ENCODE results near the gene GALNT2.
A peak's percentile ranks its signal among the peaks of the same experiment; 100 is the strongest.

The GALNT2 gene

GRCh38 chr1:230112782-230113181 lies 45.7 kb downstream of the GALNT2 start:
- DNase-seq (ENCODE audit: low read depth): no peak

GRCh38 chr1:230113235-230113592 lies 46.2 kb downstream of the GALNT2 start:
- DNase-seq (ENCODE audit: low read depth): no peak

GRCh38 chr1:230113593-230114236 lies 46.7 kb downstream of the GALNT2 start:
- DNase-seq (ENCODE audit: low read depth): no peak

- no peak for DNase-seq (ENCODE audit: low read depth)
Measured at GRCh38 chr1:230114237-230114651, 47.2 kb downstream of the GALNT2 start.

GRCh38 chr1:230117694-230118093 lies 50.7 kb downstream of the GALNT2 start:
- no peak for DNase-seq (ENCODE audit: low read depth)

GRCh38 chr1:230119340-230119739 lies 52.3 kb downstream of the GALNT2 start:
- DNase-seq (ENCODE audit: low read depth): no peak

- no peak for DNase-seq (ENCODE audit: low read depth)
Measured at GRCh38 chr1:230120289-230120920, 53.4 kb downstream of the GALNT2 start.

GRCh38 chr1:230120921-230121381 lies 53.9 kb downstream of the GALNT2 start:
- DNase-seq (ENCODE audit: low read depth): no peak

- DNase-seq (ENCODE audit: low read depth): no peak
Measured at GRCh38 chr1:230121950-230122349, 54.9 kb downstream of the GALNT2 start.

GRCh38 chr1:230122366-230123279 lies 55.6 kb downstream of the GALNT2 start:
- DNase-seq (ENCODE audit: low read depth): no peak

- DNase-seq (ENCODE audit: low read depth): no peak
Measured at GRCh38 chr1:230123280-230124185, 56.5 kb downstream of the GALNT2 start.

GRCh38 chr1:230124186-230125128 lies 57.4 kb downstream of the GALNT2 start:
- DNase-seq (ENCODE audit: low read depth): no peak

GRCh38 chr1:230125141-230125540 lies 58.1 kb downstream of the GALNT2 start:
- DNase-seq (ENCODE audit: low read depth): no peak

- DNase-seq (ENCODE audit: low read depth): peak; percentile 41
Measured at GRCh38 chr1:230125640-230126528, 58.8 kb downstream of the GALNT2 start.

- no peak for DNase-seq (ENCODE audit: low read depth)
Measured at GRCh38 chr1:230126529-230127104, 59.6 kb downstream of the GALNT2 start.

GRCh38 chr1:230127105-230128054 lies 60.3 kb downstream of the GALNT2 start:
- peak; percentile 45 for DNase-seq (ENCODE audit: low read depth)

GRCh38 chr1:230128569-230129285 lies 61.7 kb downstream of the GALNT2 start:
- DNase-seq (ENCODE audit: low read depth): no peak
